ENCODE data around the gene TBXAS1. TPM values are rescaled to one million over a fixed set of nuclear protein-coding genes. Genes with fewer than 3 reads are reported as not detected.

Gene TBXAS1
- total RNA-seq, 5 donors from 2014 or later (not counting 1 experiment from before 2014, with no cell fraction given), result 5.2 to 14.2 (median 7.3) TPM

DNA sequence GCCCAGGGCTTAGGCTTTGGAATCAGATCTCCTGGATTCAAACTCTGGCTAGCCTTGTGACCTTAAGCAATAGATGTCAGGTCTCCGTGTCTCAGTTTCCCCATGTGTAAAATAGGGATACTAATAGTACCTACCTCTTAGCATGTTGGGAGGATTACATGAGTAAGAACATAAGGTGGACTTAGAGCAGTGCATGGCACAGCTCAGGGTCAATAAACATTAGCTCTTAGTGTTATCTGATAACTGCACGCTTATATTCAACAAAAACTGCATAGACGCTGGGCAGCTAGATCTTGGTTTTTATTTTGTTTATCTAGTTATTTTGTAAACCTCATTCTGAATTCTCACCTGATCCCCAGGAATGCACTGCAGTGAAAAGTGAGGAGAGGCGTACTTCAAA, 17.2 kb downstream of the TBXAS1 start:
- Mint-ChIP-seq H3K4me1 (peaks cover 0 to 5% (median 2%) of the 10 kb centered on the region in 3 donors), H3K4me3 (no peak overlapping the region), H3K27ac (no peak overlapping the region), H3K36me3 (peaks cover 14% of the 10 kb centered on the region), H3K27me3 (no peaks in the 10 kb centered on the region), H3K9me3 (peaks cover 0 to 2% (median 0%) of the 10 kb centered on the region in 3 donors)
- Histone ChIP-seq H3K9me3 (no peaks in the 10 kb centered on the region), H3K27ac (ENCODE audit: low read length) (no peak overlapping the region), H3K4me3 (ENCODE audit: control insufficient read depth in 1 of 2, extremely low read depth in 1 of 2, low read length in 1 of 2) (no peak overlapping the region), H3K36me3 (ENCODE audit: control insufficient read depth in 2 of 2, extremely low read depth in 1 of 2, insufficient read depth in 1 of 2, low read length in 1 of 2) (no peaks in the 10 kb centered on the region), H3K27me3 (replicated peaks in 1 of 2; ENCODE audit: control insufficient read depth in 2 of 2, extremely low read depth in 1 of 2, insufficient read depth in 2 of 2, low read length in 1 of 2) (no peaks in the 10 kb centered on the region), H3K4me1 (ENCODE audit: control insufficient read depth in 1 of 2, extremely low read depth in 1 of 2, insufficient read depth in 2 of 2, low read length in 2 of 2) (no peaks in the 10 kb centered on the region)
- DNase-seq, result no peak
- no peak for ATAC-seq (replicated peaks in 1 of 4)
- ChIA-PET CTCF (no interaction called here), POLR2A (no interaction called here)
- WGBS (ENCODE audit: insufficient coverage), result no CpG with 5 or more reads among the region's 4 CpGs

DNA sequence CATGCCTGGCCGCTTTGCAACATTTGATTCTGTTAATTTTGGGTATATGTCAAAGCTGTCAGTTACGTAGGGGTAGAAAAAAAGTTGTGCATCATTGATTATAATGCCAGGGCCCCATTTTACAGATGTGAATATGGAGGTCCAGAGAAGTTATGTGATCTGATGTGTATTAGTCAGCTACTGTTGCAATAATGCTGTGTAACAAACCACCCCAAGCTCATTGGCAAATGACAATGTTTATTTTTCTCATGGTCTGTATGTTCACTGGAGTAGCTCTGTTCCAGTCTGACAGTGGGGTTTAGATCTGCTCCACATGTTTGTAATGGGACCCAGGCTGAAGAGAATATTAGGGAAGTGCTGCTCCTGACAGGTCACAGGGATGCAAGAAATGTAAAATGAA, 19.2 kb downstream of the TBXAS1 start:
- H3K27me3 Mint-ChIP-seq, result no peaks in the 10 kb centered on the region
- H3K27ac Mint-ChIP-seq, result no peak overlapping the region
- H3K9me3 ChIP-seq, result no peaks in the 10 kb centered on the region
- DNase-seq (no peak), ATAC-seq (replicated peaks in 1 of 4) (no peak)
- ChIA-PET CTCF (no interaction called here), POLR2A (no interaction called here)
- H3K36me3 Mint-ChIP-seq, result peaks cover 14% of the 10 kb centered on the region
- no peak overlapping the region for H3K27ac ChIP-seq (ENCODE audit: low read length)
- no peak overlapping the region for H3K4me3 Mint-ChIP-seq
- H3K9me3 Mint-ChIP-seq, result peaks cover 0 to 2% (median 0%) of the 10 kb centered on the region in 3 donors
- 83% methylated on average over 1 of the region's 2 CpGs for WGBS (ENCODE audit: insufficient coverage)
- peaks cover 0 to 3% (median 1%) of the 10 kb centered on the region in 3 donors for H3K4me1 Mint-ChIP-seq
- H3K4me3 ChIP-seq (ENCODE audit: control insufficient read depth in 1 of 2, extremely low read depth in 1 of 2, low read length in 1 of 2), result no peak overlapping the region
- H3K36me3 ChIP-seq (ENCODE audit: control insufficient read depth in 2 of 2, extremely low read depth in 1 of 2, insufficient read depth in 1 of 2, low read length in 1 of 2), result no peaks in the 10 kb centered on the region
- H3K27me3 ChIP-seq (replicated peaks in 1 of 2; ENCODE audit: control insufficient read depth in 2 of 2, extremely low read depth in 1 of 2, insufficient read depth in 2 of 2, low read length in 1 of 2), result no peaks in the 10 kb centered on the region
- H3K4me1 ChIP-seq (ENCODE audit: control insufficient read depth in 1 of 2, extremely low read depth in 1 of 2, insufficient read depth in 2 of 2, low read length in 2 of 2), result no peaks in the 10 kb centered on the region

DNA sequence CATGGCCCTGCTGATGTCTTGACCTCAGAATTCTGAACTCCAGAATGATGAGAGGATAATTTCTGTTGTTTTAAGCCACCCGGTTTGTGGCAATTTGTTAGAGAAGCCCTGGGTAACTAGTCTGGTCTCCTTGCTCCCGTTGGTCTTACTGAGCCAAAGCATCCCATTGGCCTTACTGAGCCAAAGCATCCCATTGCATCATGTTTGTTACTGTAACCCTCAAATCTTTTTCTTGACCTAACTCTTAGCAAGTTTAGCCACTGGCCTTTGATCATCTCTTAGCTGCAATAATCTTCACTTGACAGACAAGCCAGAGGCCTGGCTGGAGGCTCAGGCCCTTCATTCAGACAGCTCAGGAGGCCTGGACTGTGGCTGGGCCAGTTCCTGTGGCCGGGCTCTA, 21.8 kb downstream of the TBXAS1 start:
- H3K4me1 ChIP-seq (ENCODE audit: control insufficient read depth in 1 of 2, extremely low read depth in 1 of 2, insufficient read depth in 2 of 2, low read length in 2 of 2), result peaks cover 10 to 19% of the 10 kb centered on the region in 2 experiments
- POLR2A ChIA-PET, result no interaction called here
- no peaks in the 10 kb centered on the region for H3K36me3 ChIP-seq (ENCODE audit: control insufficient read depth in 2 of 2, extremely low read depth in 1 of 2, insufficient read depth in 1 of 2, low read length in 1 of 2)
- H3K4me3 ChIP-seq (ENCODE audit: control insufficient read depth in 1 of 2, extremely low read depth in 1 of 2, low read length in 1 of 2), result no peak overlapping the region
- H3K27ac ChIP-seq (ENCODE audit: low read length), result no peak overlapping the region
- ATAC-seq (replicated peaks in 1 of 4), result no peak
- H3K9me3 Mint-ChIP-seq, result peaks cover 0 to 2% (median 0%) of the 10 kb centered on the region in 3 donors
- no peak for DNase-seq
- H3K4me3 Mint-ChIP-seq, result no peak overlapping the region
- H3K27me3 ChIP-seq (replicated peaks in 1 of 2; ENCODE audit: control insufficient read depth in 2 of 2, extremely low read depth in 1 of 2, insufficient read depth in 2 of 2, low read length in 1 of 2), result no peaks in the 10 kb centered on the region
- WGBS (ENCODE audit: insufficient coverage), result 50% methylated on average over 1 of the region's 3 CpGs
- no peaks in the 10 kb centered on the region for H3K9me3 ChIP-seq
- H3K4me1 Mint-ChIP-seq, result peaks cover 22 to 25% (median 25%) of the 10 kb centered on the region in 3 donors
- peaks cover 14% of the 10 kb centered on the region for H3K36me3 Mint-ChIP-seq
- CTCF ChIA-PET, result no interaction called here
- no peaks in the 10 kb centered on the region for H3K27me3 Mint-ChIP-seq
- no peak overlapping the region for H3K27ac Mint-ChIP-seq

DNA sequence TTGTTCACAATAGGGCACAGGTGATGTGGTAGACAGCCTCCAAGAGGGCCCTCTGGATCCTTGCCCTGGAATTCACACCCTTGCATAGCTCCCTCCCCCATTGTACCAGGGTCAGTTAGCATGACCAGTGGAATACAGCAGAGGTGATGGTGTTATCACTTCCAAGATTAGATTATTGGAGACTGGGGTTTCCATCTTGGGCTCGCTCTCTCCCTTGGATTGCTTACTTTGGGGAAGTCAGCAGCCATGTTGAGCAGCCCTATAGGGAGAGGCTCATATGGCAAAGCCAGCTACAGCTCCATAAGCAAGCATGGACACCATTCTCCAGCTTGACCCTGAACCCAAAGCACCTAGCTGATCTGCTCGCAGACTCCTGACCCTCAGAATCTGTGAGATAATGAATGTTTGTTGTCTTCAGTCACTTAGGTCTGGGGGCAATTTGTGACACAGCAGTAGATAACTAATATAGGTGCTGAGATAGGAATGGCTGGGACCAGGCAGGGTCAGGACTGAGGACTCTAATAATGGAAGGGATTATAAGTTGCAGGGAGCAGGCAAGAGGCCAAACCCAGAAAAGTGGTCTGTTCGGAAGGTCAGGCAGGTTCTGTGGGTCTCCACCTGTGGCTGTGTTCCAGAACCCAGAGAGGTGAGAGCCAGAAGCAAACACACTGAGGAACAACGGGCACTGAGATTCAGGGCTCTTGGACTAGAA, 22.9 kb downstream of the TBXAS1 start:
- Mint-ChIP-seq H3K4me3 (no peak overlapping the region), H3K4me1 (peaks cover 22 to 32% (median 30%) of the 10 kb centered on the region in 3 donors), H3K36me3 (peaks cover 6% of the 10 kb centered on the region), H3K9me3 (peaks cover 0 to 2% (median 0%) of the 10 kb centered on the region in 3 donors), H3K27ac (no peak overlapping the region), H3K27me3 (no peaks in the 10 kb centered on the region)
- no peak overlapping the region for H3K4me3 ChIP-seq (ENCODE audit: control insufficient read depth in 1 of 2, extremely low read depth in 1 of 2, low read length in 1 of 2)
- no peak for ATAC-seq (replicated peaks in 1 of 4)
- no peaks in the 10 kb centered on the region for H3K9me3 ChIP-seq
- no peaks in the 10 kb centered on the region for H3K36me3 ChIP-seq (ENCODE audit: control insufficient read depth in 2 of 2, extremely low read depth in 1 of 2, insufficient read depth in 1 of 2, low read length in 1 of 2)
- WGBS (ENCODE audit: insufficient coverage), result 87% methylated on average over 3 of the region's 4 CpGs
- ChIA-PET POLR2A (interaction anchor here in 1 of 2 donors (0.5 kb wide), 1 partner anchor 326 kb away, joined by 4 read pairs; no protein-coding TSS in a partner anchor), CTCF (no interaction called here)
- H3K4me1 ChIP-seq (ENCODE audit: control insufficient read depth in 1 of 2, extremely low read depth in 1 of 2, insufficient read depth in 2 of 2, low read length in 2 of 2), result peaks cover 11 to 19% of the 10 kb centered on the region in 2 experiments
- no peak overlapping the region for H3K27ac ChIP-seq (ENCODE audit: low read length)
- no peaks in the 10 kb centered on the region for H3K27me3 ChIP-seq (replicated peaks in 1 of 2; ENCODE audit: control insufficient read depth in 2 of 2, extremely low read depth in 1 of 2, insufficient read depth in 2 of 2, low read length in 1 of 2)
- no peak for DNase-seq

DNA sequence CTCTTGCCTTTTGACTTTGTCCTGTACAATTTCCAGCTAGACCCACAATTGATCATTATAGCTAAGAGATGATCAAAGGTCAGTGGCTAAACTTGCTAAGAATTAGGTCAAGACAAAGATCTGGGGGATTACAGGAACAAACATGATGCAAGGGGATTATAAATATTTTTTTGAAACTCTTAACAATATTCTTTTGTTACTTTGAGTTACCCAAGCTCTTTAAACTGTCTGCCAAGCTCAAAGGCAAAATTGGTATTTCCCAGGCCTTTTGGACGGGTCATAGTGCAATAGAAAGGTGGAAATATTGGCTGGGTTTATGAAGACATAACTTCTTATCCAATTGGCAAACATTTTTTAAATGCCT, 23.4 kb downstream of the TBXAS1 start:
- Mint-ChIP-seq H3K9me3 (peaks cover 0 to 2% (median 0%) of the 10 kb centered on the region in 3 donors), H3K36me3 (peaks cover 3% of the 10 kb centered on the region), H3K27me3 (no peaks in the 10 kb centered on the region), H3K4me3 (no peak overlapping the region), H3K27ac (no peak overlapping the region), H3K4me1 (peaks cover 22 to 32% (median 30%) of the 10 kb centered on the region in 3 donors)
- DNase-seq, result no peak
- Histone ChIP-seq H3K4me3 (ENCODE audit: control insufficient read depth in 1 of 2, extremely low read depth in 1 of 2, low read length in 1 of 2) (no peak overlapping the region), H3K27me3 (replicated peaks in 1 of 2; ENCODE audit: control insufficient read depth in 2 of 2, extremely low read depth in 1 of 2, insufficient read depth in 2 of 2, low read length in 1 of 2) (no peaks in the 10 kb centered on the region), H3K9me3 (no peaks in the 10 kb centered on the region), H3K4me1 (ENCODE audit: control insufficient read depth in 1 of 2, extremely low read depth in 1 of 2, insufficient read depth in 2 of 2, low read length in 2 of 2) (peaks cover 11 to 19% of the 10 kb centered on the region in 2 experiments), H3K27ac (ENCODE audit: low read length) (no peak overlapping the region), H3K36me3 (ENCODE audit: control insufficient read depth in 2 of 2, extremely low read depth in 1 of 2, insufficient read depth in 1 of 2, low read length in 1 of 2) (no peaks in the 10 kb centered on the region)
- CTCF ChIA-PET, result no interaction called here
- no CpG with 5 or more reads among the region's 1 CpG for WGBS (ENCODE audit: insufficient coverage)
- POLR2A ChIA-PET, result interaction anchor here in 1 of 2 donors (0.5 kb wide), 1 partner anchor 325 kb away, joined by 4 read pairs; no protein-coding TSS in a partner anchor
- ATAC-seq (replicated peaks in 1 of 4), result no peak

DNA sequence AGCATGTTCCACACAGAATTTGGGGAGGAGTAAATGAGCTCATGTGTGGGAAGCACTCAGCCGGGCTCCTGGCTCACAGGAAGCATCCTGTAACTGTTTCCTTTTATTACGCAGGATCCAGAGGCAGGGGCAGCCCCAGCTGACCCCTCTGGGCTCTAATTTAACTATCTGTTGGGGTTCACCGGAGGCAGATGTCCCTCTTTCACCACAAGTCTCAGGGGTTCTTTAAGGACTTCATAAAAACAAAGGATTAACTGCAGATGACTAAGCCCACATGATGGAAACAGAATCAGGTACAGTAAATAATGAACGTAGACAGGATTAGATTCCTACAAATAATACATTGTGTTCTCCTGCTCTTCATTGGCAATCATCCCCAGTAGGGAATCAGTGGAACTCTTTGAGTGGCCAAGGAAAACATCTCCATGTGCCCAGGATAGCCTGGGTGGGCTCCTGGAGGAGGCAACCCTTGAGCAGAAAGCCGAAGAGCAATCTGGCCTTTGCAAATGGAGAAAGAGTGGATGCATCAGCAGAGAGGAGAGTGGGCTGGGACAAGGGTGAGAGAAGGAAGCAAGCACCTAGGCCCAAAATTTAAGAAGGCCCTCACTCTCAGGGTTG, 24.6 kb downstream of the TBXAS1 start:
- ATAC-seq (replicated peaks in 1 of 4), result no peak
- ChIA-PET POLR2A (no interaction called here), CTCF (interaction anchor here in 1 of 2 donors (0.6 kb wide), 1 partner anchor 51 kb away, joined by 3 read pairs; no protein-coding TSS in a partner anchor)
- Mint-ChIP-seq H3K4me1 (peaks cover 22 to 32% (median 30%) of the 10 kb centered on the region in 3 donors), H3K27ac (peak overlapping the region; percentile 25 to 68), H3K9me3 (no peaks in the 10 kb centered on the region), H3K4me3 (no peak overlapping the region), H3K27me3 (no peaks in the 10 kb centered on the region), H3K36me3 (no peaks in the 10 kb centered on the region)
- no peaks in the 10 kb centered on the region for H3K27me3 ChIP-seq (replicated peaks in 1 of 2; ENCODE audit: control insufficient read depth in 2 of 2, extremely low read depth in 1 of 2, insufficient read depth in 2 of 2, low read length in 1 of 2)
- H3K27ac ChIP-seq (ENCODE audit: low read length), result no peak overlapping the region
- H3K4me3 ChIP-seq (ENCODE audit: control insufficient read depth in 1 of 2, extremely low read depth in 1 of 2, low read length in 1 of 2), result no peak overlapping the region
- peaks cover 11 to 19% of the 10 kb centered on the region in 2 experiments for H3K4me1 ChIP-seq (ENCODE audit: control insufficient read depth in 1 of 2, extremely low read depth in 1 of 2, insufficient read depth in 2 of 2, low read length in 2 of 2)
- no peaks in the 10 kb centered on the region for H3K9me3 ChIP-seq
- H3K36me3 ChIP-seq (ENCODE audit: control insufficient read depth in 2 of 2, extremely low read depth in 1 of 2, insufficient read depth in 1 of 2, low read length in 1 of 2), result no peaks in the 10 kb centered on the region
- WGBS (ENCODE audit: insufficient coverage), result 100% methylated on average over 1 of the region's 5 CpGs
- no peak for DNase-seq

Measured in T-cell (primary cell).